Cardiac muscle cell (in vitro differentiated cells and primary cell): ENCODE results near the gene CTDNEP1. TPM values are rescaled to one million over a fixed set of nuclear protein-coding genes. Genes with fewer than 3 reads are reported as not detected.

ENCODE experiments used
- DNase-seq, 2 donors: peaks; one replicate each; pipeline versions ENCODE4 v3.0.0 to v3.0.0-alpha.2; 2010 to 2017; ENCODE audit warnings: low read depth in 1 of 2, low spot score in 1 of 2
- H3K27ac ChIP-seq: fragments of 200-600 bp; sonication (generic); 2 replicates; pipeline ENCODE4 v1.5.1; 2016
- H3K27me3 ChIP-seq: fragments of 200-600 bp; sonication (generic); 2 replicates; pipeline ENCODE4 v1.6.0; 2016; ENCODE audit warnings: control low read depth
- H3K36me3 ChIP-seq: fragments of 200-600 bp; sonication (generic); 2 replicates; pipeline ENCODE4 v1.5.1; 2016; ENCODE audit warnings: control low read depth
- H3K4me1 ChIP-seq: fragments of 200-600 bp; sonication (generic); 2 replicates; pipeline ENCODE4 v1.8.1; 2017; ENCODE audit warnings: low read depth, mild to moderate bottlenecking, mixed run types
- H3K4me3 ChIP-seq: fragments of 200-600 bp; sonication (generic); 2 replicates; pipeline ENCODE4 v1.5.1; 2016; ENCODE audit warnings: mild to moderate bottlenecking
- H3K9me3 ChIP-seq: fragments of 200-600 bp; sonication (generic); 2 replicates; pipeline ENCODE4 v1.5.1; 2017; ENCODE audit warnings: low read depth, mild to moderate bottlenecking, control low read depth
- polyA plus RNA-seq: library from polyadenylated mRNA; unstranded; fragments of >200 nt; fragmentation: Nextera tagmentation; extraction: Ambion mirVana; gene quantifications from 2 replicates; pipeline ENCODE4 v1.2.1, GENCODE V29; 2016
- total RNA-seq: library from RNA; depleted of rRNA; stranded (reverse); fragments of >200 nt; gene quantifications from 2 replicates; pipeline ENCODE4 v1.2.3, GENCODE V29; 2016
- TF ChIP-seq, protein P1 (sequence below): IDR thresholded peaks from 2 replicates; pipeline ENCODE4 v1.5.1; 2012; ENCODE audit warnings: low read depth, mild to moderate bottlenecking, low read length

The CTDNEP1 gene
- total and polyA plus RNA-seq, 2 experiments from 2014 or later = 78.3 to 98.6 TPM

DNA sequence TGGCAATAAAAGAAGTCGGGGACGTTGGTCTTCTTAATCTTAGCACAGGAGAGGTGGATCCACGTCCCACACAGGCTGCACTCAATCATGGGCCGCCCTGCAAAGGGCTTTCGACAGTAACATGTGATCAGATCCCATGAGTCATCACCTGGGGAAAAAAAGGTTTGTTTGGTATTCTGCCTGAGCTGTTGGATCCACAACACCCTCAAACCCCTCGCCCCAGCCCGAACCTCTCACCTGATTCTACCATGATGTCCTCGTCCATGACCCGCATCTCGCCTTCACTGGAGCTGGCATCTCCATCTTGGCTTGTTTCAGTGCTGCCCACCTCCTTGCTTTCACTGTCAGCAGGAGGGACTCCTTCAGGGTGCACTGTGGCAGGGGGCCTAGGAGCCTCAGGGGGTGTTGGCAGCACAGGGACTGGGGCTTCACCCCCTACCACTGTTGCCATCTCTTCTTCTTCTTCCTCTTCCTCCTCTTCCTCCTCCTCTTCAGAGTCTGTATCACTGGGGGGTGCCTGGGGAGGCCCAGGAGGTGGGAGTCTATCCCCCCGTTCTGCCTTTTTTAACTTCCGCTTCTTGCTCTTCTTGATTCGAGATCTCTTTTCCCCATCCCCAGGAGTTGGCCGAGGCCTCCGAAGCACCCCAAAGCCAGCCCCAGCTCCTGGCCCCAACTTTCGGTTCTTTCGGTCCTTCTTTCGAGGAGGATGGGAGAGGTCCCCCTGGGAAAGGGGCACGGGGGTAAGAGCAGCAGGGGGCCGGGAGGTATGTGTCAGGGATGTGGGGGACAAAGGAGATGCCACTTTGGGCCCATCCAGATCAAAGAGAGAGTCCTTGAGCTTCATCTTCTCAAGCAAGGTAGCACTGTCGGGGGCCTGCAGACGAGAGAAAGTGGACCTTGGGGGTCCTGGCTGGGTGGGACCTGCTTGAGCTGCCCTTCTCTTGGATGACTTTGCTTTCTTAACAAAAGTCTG, 15.6 kb downstream of the CTDNEP1 start:
- TF ChIP-seq, protein P1, sequence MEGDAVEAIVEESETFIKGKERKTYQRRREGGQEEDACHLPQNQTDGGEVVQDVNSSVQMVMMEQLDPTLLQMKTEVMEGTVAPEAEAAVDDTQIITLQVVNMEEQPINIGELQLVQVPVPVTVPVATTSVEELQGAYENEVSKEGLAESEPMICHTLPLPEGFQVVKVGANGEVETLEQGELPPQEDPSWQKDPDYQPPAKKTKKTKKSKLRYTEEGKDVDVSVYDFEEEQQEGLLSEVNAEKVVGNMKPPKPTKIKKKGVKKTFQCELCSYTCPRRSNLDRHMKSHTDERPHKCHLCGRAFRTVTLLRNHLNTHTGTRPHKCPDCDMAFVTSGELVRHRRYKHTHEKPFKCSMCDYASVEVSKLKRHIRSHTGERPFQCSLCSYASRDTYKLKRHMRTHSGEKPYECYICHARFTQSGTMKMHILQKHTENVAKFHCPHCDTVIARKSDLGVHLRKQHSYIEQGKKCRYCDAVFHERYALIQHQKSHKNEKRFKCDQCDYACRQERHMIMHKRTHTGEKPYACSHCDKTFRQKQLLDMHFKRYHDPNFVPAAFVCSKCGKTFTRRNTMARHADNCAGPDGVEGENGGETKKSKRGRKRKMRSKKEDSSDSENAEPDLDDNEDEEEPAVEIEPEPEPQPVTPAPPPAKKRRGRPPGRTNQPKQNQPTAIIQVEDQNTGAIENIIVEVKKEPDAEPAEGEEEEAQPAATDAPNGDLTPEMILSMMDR = no peak
- Histone ChIP-seq H3K9me3 (no peaks in the 10 kb centered on the region), H3K4me1 (peaks cover 18% of the 10 kb centered on the region), H3K36me3 (peaks cover 6% of the 10 kb centered on the region), H3K4me3 (no peak overlapping the region), H3K27me3 (no peaks in the 10 kb centered on the region), H3K27ac (peak overlapping the region; percentile 83)
- peak in 1 of 2 donors; percentile 36 for DNase-seq

DNA sequence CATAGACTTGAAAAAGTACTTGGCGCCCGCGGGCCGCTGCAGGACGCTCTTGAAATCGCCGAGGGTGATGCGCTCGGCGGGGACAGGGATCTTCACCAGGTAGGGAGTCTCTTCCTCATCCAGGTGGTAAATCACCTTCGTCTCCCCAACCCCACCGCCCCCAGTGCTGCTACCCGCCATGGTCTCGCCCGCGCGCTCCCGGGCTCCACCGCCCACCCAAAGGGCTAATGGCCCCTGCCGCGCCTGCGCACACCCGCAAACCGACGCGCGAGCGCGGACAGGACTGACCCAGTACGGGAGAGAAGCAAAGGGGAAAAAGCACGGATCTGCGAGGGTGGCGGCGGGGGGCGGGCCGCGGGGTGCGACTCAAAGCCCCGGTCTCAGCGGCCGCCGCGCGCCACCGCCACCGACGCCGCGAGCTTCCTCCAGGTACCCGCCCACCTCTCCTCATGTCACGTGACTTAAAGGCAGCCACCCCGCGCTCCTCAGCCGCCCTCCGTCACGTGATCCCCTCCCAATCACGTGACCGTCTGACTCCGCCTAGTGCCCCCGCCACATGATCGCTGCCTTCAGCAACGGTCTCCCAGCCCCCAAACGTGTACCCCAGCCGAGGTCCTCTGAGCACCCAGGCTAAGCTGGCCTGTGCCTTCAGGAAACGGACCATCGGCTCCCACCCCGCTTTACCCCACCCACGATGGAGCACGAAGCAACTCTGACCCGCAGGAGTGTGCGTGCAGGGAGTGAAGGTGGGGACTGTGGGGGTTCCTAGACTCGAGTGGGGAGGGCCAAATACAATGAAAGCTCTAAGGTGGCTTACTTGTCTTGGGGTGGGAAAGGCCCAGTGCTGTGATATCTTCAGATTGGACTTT, 17.2 kb downstream of the CTDNEP1 start, which contains the start of gene DVL2:
DVL2 (minus strand) TSS at position 435 of the 869 bp plus-strand sequence; CDS start at position 180, 255 bp downstream.
- peak; percentile 96 to 97 for DNase-seq
- Histone ChIP-seq H3K9me3 (no peaks in the 10 kb centered on the region), H3K4me3 (peak within 1 kb of the TSS; percentile 79), H3K27ac (peak within 1 kb of the TSS; percentile 89), H3K4me1 (peaks cover 9% of the 10 kb centered on the region), H3K36me3 (peaks cover 8% of the 10 kb centered on the region), H3K27me3 (no peaks in the 10 kb centered on the region)
- TF ChIP-seq, protein P1 = no peak

DNA sequence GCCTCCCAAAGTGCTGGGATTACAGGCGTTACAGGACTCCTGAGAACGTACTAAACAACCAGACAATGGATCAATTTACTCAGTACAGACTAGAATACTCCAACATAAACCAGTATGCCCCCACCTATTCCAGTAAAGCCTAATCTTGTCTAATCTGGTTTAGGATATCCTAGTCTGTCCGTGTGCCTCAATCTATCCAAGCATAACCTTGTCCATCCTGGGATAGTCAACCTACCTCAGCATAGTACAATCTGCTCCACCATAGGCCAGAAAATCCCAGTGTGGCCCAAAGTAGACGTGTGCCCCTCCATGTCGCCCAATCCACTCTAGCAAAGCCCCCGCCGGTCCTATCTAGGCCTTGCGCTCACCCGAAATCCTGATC, 17.8 kb downstream of the CTDNEP1 start:
- H3K4me1 ChIP-seq = peaks cover 9% of the 10 kb centered on the region
- peak overlapping the region; percentile 79 for H3K4me3 ChIP-seq
- H3K9me3 ChIP-seq = no peaks in the 10 kb centered on the region
- H3K27ac ChIP-seq = peak overlapping the region; percentile 89
- H3K36me3 ChIP-seq = peaks cover 14% of the 10 kb centered on the region
- no peak for DNase-seq
- TF ChIP-seq, protein P1 = no peak
- no peaks in the 10 kb centered on the region for H3K27me3 ChIP-seq

DNA sequence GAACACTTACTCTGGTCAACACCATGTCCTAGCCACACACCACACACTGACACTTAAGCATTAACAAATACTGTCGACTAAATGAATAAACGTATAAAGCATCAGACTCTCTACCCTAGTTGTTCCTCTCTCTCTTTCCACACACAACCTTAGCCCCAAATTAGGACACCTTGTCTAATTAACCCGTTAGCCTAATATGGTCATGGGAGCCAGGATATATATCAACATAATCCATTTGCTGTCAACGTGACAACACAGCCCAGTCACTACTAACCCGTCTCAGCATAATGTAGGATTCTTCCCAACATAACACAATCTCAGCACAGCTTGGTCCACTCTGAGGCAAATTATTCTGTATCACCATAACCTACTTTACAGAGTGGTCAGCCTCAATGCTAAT, 19.4 kb downstream of the CTDNEP1 start:
- H3K4me1 ChIP-seq = peaks cover 9% of the 10 kb centered on the region
- no peak for DNase-seq
- peaks cover 29% of the 10 kb centered on the region for H3K36me3 ChIP-seq
- H3K27ac ChIP-seq = no peak overlapping the region
- H3K27me3 ChIP-seq = no peaks in the 10 kb centered on the region
- no peak overlapping the region for H3K4me3 ChIP-seq
- TF ChIP-seq, protein P1 = no peak
- H3K9me3 ChIP-seq = no peaks in the 10 kb centered on the region

DNA sequence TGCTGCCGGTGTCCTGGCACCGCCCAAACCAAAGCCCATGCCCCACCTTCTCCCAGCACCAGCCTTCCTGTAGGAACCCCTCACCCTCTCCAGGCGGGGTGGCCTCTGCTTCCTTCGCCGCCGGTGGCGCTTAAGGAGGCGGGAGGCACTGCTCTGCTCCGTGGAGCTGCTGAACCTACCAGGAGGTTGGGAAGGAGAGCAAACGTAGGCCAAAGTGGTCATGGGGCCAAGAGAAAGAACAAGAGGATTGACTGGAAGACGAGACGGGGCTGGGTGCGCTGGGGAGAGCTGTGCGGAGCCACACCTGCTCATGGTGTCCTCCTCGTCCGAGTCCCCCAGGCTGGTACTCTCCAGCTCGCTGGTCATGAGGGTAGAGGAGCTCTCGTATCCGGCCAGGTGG, 22.0 kb downstream of the CTDNEP1 start:
- peaks cover 4% of the 10 kb centered on the region for H3K4me1 ChIP-seq
- DNase-seq = no peak
- no peaks in the 10 kb centered on the region for H3K9me3 ChIP-seq
- TF ChIP-seq, protein P1 = no peak
- no peak overlapping the region for H3K4me3 ChIP-seq
- peaks cover 46% of the 10 kb centered on the region for H3K36me3 ChIP-seq
- no peak overlapping the region for H3K27ac ChIP-seq
- H3K27me3 ChIP-seq = no peaks in the 10 kb centered on the region
